RCC 7860 (cell line): ENCODE results near the gene SIK3.
A peak's percentile ranks its signal among the peaks of the same experiment; 100 is the strongest.

Experiments used
- DNase-seq: peaks from one replicate; pipeline ENCODE4 v3.0.0-alpha.2; 2015; ENCODE audit warnings: low spot score
- FAIRE-seq: peaks from 2 replicates; lab custom pipeline; 2012; peaks lifted over from hg19 to GRCh38; lab: Jason Lieb, UNC

SIK3 gene

GRCh38 chr11:117080370-117080769 lies 17.9 kb downstream of the SIK3 start:
- no peak for FAIRE-seq
- DNase-seq, result no peak

- DNase-seq (peak; percentile 54), FAIRE-seq (peak; percentile 79)
Observed at GRCh38 chr11:117076941-117077691, 21.1 kb downstream of the SIK3 start.

- FAIRE-seq, result no peak
- DNase-seq, result no peak
Observed at GRCh38 chr11:117075186-117075585, 23.0 kb downstream of the SIK3 start.

GRCh38 chr11:117074119-117074518 lies 24.1 kb downstream of the SIK3 start:
- DNase-seq, result no peak
- no peak for FAIRE-seq

- FAIRE-seq (no peak), DNase-seq (no peak)
Observed at GRCh38 chr11:117073539-117073938, 24.7 kb downstream of the SIK3 start.

- DNase-seq (peak; percentile 88), FAIRE-seq (peak; percentile 93)
Observed at GRCh38 chr11:117072517-117073461, 25.4 kb downstream of the SIK3 start.

GRCh38 chr11:117071344-117071787 lies 26.9 kb downstream of the SIK3 start:
- FAIRE-seq (peak; percentile 54), DNase-seq (peak; percentile 82)

- no peak for FAIRE-seq
- no peak for DNase-seq
Observed at GRCh38 chr11:117070016-117070415, 28.2 kb downstream of the SIK3 start.

- FAIRE-seq (no peak), DNase-seq (no peak)
Observed at GRCh38 chr11:117068303-117068860, 29.8 kb downstream of the SIK3 start.

- FAIRE-seq, result no peak
- no peak for DNase-seq
Observed at GRCh38 chr11:117066959-117067358, 31.3 kb downstream of the SIK3 start.

GRCh38 chr11:117064275-117064674 lies 34.0 kb downstream of the SIK3 start:
- DNase-seq (peak; percentile 34), FAIRE-seq (peak; percentile 88)

GRCh38 chr11:117062498-117062897 lies 35.7 kb downstream of the SIK3 start:
- FAIRE-seq, result peak; percentile 44
- no peak for DNase-seq

GRCh38 chr11:117061256-117061655 lies 37.0 kb downstream of the SIK3 start:
- no peak for DNase-seq
- FAIRE-seq, result no peak

GRCh38 chr11:117059611-117060148 lies 38.5 kb downstream of the SIK3 start:
- FAIRE-seq (no peak), DNase-seq (no peak)

GRCh38 chr11:117058761-117059261 lies 39.4 kb downstream of the SIK3 start:
- DNase-seq, result no peak
- FAIRE-seq, result no peak

GRCh38 chr11:117057727-117058126 lies 40.5 kb downstream of the SIK3 start:
- DNase-seq (no peak), FAIRE-seq (no peak)

GRCh38 chr11:117057317-117057716 lies 40.9 kb downstream of the SIK3 start:
- DNase-seq (no peak), FAIRE-seq (no peak)

GRCh38 chr11:117055469-117055868 lies 42.8 kb downstream of the SIK3 start:
- DNase-seq (no peak), FAIRE-seq (no peak)

- no peak for FAIRE-seq
- DNase-seq, result no peak
Observed at GRCh38 chr11:117054382-117054781, 43.8 kb downstream of the SIK3 start.

- no peak for FAIRE-seq
Observed at GRCh38 chr11:117052196-117053149, 45.8 kb downstream of the SIK3 start.

More at GRCh38 chr11:117052196-117053149, 45.8 kb downstream of the SIK3 start:
- no peak for DNase-seq
